ENCODE measurements around the gene CD86.

CD86 gene

GRCh38 chr3:122080207-122080587 is 25.0 kb downstream of the CD86 start:
- no peak overlapping the region for H3K4me3 ChIP-seq (ENCODE audit: low read depth, low read length)

GRCh38 chr3:122081543-122082247 is 26.5 kb downstream of the CD86 start:
- no peaks in the 10 kb centered on the region for H3K9me3 ChIP-seq (ENCODE audit: severe bottlenecking)
- no peak for TF ChIP-seq CTCF (IDR thresholded peaks at IDR 0.05; ENCODE audit: low read depth, low read length)
- H3K4me3 ChIP-seq (ENCODE audit: low read depth, low read length), result no peak overlapping the region
- no peak overlapping the region for H3K27ac ChIP-seq
- H3K27me3 ChIP-seq (ENCODE audit: insufficient read depth, low read depth, severe bottlenecking), result peaks cover 16% of the 10 kb centered on the region
- no peaks in the 10 kb centered on the region for H3K36me3 ChIP-seq
- DNase-seq, result no peak

More at GRCh38 chr3:122080207-122080587, 25.0 kb downstream of the CD86 start:
- peaks cover 14% of the 10 kb centered on the region for H3K27me3 ChIP-seq (ENCODE audit: insufficient read depth, low read depth, severe bottlenecking)
- TF ChIP-seq CTCF (IDR thresholded peaks at IDR 0.05; ENCODE audit: low read depth, low read length), result no peak
- no peak overlapping the region for H3K27ac ChIP-seq
- no peaks in the 10 kb centered on the region for H3K9me3 ChIP-seq (ENCODE audit: severe bottlenecking)
- DNase-seq, result no peak
- H3K36me3 ChIP-seq, result no peaks in the 10 kb centered on the region

GRCh38 chr3:122082357-122082756 is 27.2 kb downstream of the CD86 start:
- Histone ChIP-seq H3K27ac (no peak overlapping the region), H3K4me3 (ENCODE audit: low read depth, low read length) (no peak overlapping the region), H3K27me3 (ENCODE audit: insufficient read depth, low read depth, severe bottlenecking) (peaks cover 16% of the 10 kb centered on the region), H3K36me3 (no peaks in the 10 kb centered on the region), H3K9me3 (ENCODE audit: severe bottlenecking) (no peaks in the 10 kb centered on the region)
- no peak for TF ChIP-seq CTCF (IDR thresholded peaks at IDR 0.05; ENCODE audit: low read depth, low read length)
- no peak for DNase-seq

GRCh38 chr3:122084799-122085198 is 29.6 kb downstream of the CD86 start:
- DNase-seq, result no peak

GRCh38 chr3:122085673-122086072 is 30.5 kb downstream of the CD86 start:
- H3K36me3 ChIP-seq, result no peaks in the 10 kb centered on the region
- TF ChIP-seq CTCF (IDR thresholded peaks at IDR 0.05; ENCODE audit: low read depth, low read length), result no peak
- H3K27ac ChIP-seq, result no peak overlapping the region
- H3K4me3 ChIP-seq (ENCODE audit: low read depth, low read length), result no peak overlapping the region
- DNase-seq, result no peak
- H3K27me3 ChIP-seq (ENCODE audit: insufficient read depth, low read depth, severe bottlenecking), result peaks cover 8% of the 10 kb centered on the region
- no peaks in the 10 kb centered on the region for H3K9me3 ChIP-seq (ENCODE audit: severe bottlenecking)

More at GRCh38 chr3:122084799-122085198, 29.6 kb downstream of the CD86 start:
- Histone ChIP-seq H3K27me3 (ENCODE audit: insufficient read depth, low read depth, severe bottlenecking) (peaks cover 16% of the 10 kb centered on the region), H3K27ac (no peak overlapping the region), H3K9me3 (ENCODE audit: severe bottlenecking) (no peaks in the 10 kb centered on the region), H3K36me3 (no peaks in the 10 kb centered on the region), H3K4me3 (ENCODE audit: low read depth, low read length) (no peak overlapping the region)
- no peak for TF ChIP-seq CTCF (IDR thresholded peaks at IDR 0.05; ENCODE audit: low read depth, low read length)

GRCh38 chr3:122088531-122088930 is 33.4 kb downstream of the CD86 start:
- Histone ChIP-seq H3K36me3 (no peaks in the 10 kb centered on the region), H3K27ac (no peak overlapping the region), H3K9me3 (ENCODE audit: severe bottlenecking) (no peaks in the 10 kb centered on the region), H3K4me3 (ENCODE audit: low read depth, low read length) (no peak overlapping the region), H3K27me3 (ENCODE audit: insufficient read depth, low read depth, severe bottlenecking) (peaks cover 2% of the 10 kb centered on the region)
- no peak for DNase-seq
- no peak for TF ChIP-seq CTCF (IDR thresholded peaks at IDR 0.05; ENCODE audit: low read depth, low read length)

Measured in WERI-Rb-1 (cell line).